Muscle layer of colon (tissue), 2 donors: Measurements from ENCODE around the gene ADTRP.

ENCODE experiments used
- H3K27ac ChIP-seq: one replicate; pipeline ENCODE4 v1.7.0; 2013; ENCODE audit warnings: low read depth, mild to moderate bottlenecking, low read length, moderate library complexity
- H3K27me3 ChIP-seq, 2 donors: one replicate each; pipeline ENCODE4 v1.7.0; 2013; ENCODE audit warnings: low read length in 2 of 2, mild to moderate bottlenecking in 2 of 2; ENCODE audit not compliant: insufficient read depth in 2 of 2, control insufficient read depth in 1 of 2
- H3K36me3 ChIP-seq: one replicate; pipeline ENCODE4 v1.7.0; 2013; ENCODE audit warnings: mild to moderate bottlenecking, low read length; ENCODE audit not compliant: insufficient read depth
- H3K4me1 ChIP-seq: one replicate; pipeline ENCODE4 v1.7.0; 2013; ENCODE audit warnings: mild to moderate bottlenecking, low read length; ENCODE audit not compliant: insufficient read depth
- H3K4me3 ChIP-seq, 2 donors: one replicate each; pipeline ENCODE4 v1.7.0; 2013; ENCODE audit warnings: low read length in 2 of 2, low read depth in 1 of 2, mild to moderate bottlenecking in 1 of 2, moderate library complexity in 1 of 2
- H3K9ac ChIP-seq: one replicate; pipeline ENCODE4 v1.7.0; 2013; ENCODE audit warnings: low read length
- H3K9me3 ChIP-seq: one replicate; pipeline ENCODE4 v1.7.0; 2013; ENCODE audit warnings: mild to moderate bottlenecking, low read length
- donor health status: abdominal sarcoma.
- donor health status: Adenocarcinoma of cecum.

Gene ADTRP

DNA sequence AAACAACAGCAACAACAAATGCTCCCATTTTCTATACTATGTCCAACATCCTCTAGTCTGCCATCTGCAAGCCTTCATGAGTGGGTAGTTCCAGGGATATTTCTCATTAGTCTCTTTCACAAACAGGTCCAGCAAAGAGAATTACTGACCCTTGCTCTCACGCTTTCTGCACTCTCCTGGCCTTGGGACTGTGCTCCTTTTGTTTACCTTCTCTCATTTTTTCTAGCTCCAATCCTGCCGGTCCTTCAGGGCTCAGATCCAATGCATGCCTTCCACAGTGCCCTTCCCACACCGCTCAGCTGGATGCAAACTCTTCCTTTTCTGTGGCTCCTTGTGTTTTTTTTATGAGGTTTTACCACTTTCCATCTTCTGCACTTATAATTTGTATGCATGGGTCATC lies 47.2 kb downstream of the ADTRP start:
- no peak overlapping the region for H3K4me3 ChIP-seq

DNA sequence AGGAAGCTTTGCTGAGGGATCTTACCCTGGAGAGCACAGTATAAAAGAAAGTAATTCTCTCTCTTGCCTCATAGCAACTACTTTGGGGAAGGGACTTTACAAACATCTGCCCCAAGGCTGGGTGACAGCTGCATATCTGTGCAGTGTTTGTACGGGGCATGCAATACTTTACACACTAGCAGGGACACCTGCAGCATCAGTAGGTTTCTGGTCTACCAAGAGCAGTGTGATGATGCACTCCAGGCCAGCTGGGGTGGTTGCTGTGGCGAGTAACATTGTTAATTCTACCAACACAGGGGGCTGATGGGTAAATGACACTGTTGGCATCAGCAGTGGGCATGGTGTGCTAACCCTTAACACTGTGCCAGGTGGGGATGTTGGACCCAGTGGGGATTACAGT lies 48.0 kb downstream of the ADTRP start:
- no peaks in the 10 kb centered on the region for H3K36me3 ChIP-seq
- H3K9ac ChIP-seq = no peak overlapping the region
- no peak overlapping the region for H3K4me3 ChIP-seq
- H3K9me3 ChIP-seq = no peaks in the 10 kb centered on the region
- H3K27me3 ChIP-seq = no peaks in the 10 kb centered on the region
- H3K27ac ChIP-seq = no peak overlapping the region
- H3K4me1 ChIP-seq = no peaks in the 10 kb centered on the region

More for the DNA sequence above, 47.2 kb downstream of the ADTRP start:
- Histone ChIP-seq H3K36me3 (no peaks in the 10 kb centered on the region), H3K9me3 (no peaks in the 10 kb centered on the region), H3K27ac (no peak overlapping the region), H3K27me3 (no peaks in the 10 kb centered on the region), H3K4me1 (no peaks in the 10 kb centered on the region), H3K9ac (no peak overlapping the region)

DNA sequence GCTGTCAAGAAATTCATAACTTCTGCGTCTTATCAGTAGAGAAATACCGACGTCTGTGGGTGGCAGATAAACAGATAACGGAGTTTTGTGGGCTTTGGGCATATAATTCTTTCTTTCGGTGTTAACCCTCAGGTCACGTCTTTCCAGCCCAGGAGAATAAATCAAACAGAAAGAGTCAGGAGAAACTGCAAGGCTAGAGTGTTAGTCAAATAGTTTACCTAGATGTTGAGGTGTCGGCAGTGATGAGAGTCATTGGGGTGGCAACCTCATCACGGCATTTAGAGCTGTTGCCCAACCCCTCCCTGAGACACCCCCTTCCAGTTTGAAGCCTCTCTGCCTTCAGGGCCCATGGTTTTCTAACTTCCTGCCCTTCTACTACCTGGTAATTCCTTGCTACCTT lies 49.5 kb downstream of the ADTRP start:
- no peaks in the 10 kb centered on the region for H3K27me3 ChIP-seq
- H3K36me3 ChIP-seq = no peaks in the 10 kb centered on the region
- no peaks in the 10 kb centered on the region for H3K4me1 ChIP-seq
- H3K4me3 ChIP-seq = no peak overlapping the region
- no peaks in the 10 kb centered on the region for H3K9me3 ChIP-seq
- no peak overlapping the region for H3K9ac ChIP-seq
- no peak overlapping the region for H3K27ac ChIP-seq

DNA sequence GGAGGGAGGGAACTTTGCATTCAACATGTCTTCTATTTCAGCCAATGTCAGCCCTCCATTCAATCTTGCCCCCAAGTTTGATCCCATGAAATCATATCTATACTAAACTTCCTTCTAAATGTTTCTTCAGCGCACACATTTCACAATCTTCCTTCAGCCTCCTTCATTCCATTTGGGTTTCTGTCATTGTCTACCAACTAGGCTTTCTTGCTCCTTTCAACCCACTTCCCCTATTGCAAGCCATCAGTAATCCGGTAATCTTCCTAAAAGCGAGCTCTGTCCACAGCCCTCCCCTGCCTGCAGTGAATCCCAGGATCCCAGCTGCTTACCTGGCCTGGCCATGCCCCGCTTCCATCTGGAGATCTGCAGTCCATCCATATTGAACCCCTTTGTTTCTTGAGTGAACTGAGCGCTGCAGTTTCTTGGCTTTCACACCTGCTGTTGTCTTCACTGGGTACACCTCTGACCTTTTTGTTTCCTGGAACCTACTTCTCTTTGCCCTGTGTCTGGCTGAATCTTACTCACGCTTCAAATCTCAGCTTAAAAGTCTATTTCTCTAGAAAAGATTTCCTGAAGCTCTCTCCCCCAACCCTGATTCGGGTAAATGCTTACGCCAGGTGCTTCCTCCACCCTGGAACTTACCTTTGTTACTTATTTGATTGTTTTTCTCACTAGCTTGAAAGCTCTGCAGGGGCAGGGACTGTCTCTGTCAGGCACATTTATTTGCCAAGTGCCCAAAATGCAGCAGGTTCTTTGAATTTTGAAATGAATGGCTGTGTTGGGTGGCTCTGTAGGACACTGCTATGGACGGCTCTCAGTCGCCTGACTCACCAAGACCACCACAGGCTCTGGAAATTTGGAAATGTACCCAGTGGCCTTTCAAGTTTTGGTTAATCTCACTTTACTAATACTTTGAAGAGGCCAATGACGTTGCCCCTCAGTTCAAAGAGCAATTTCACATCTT lies 50.3 kb downstream of the ADTRP start:
- no peaks in the 10 kb centered on the region for H3K4me1 ChIP-seq
- no peak overlapping the region for H3K9ac ChIP-seq
- H3K27ac ChIP-seq = no peak overlapping the region
- no peaks in the 10 kb centered on the region for H3K9me3 ChIP-seq
- no peaks in the 10 kb centered on the region for H3K27me3 ChIP-seq
- no peak overlapping the region for H3K4me3 ChIP-seq
- no peaks in the 10 kb centered on the region for H3K36me3 ChIP-seq

DNA sequence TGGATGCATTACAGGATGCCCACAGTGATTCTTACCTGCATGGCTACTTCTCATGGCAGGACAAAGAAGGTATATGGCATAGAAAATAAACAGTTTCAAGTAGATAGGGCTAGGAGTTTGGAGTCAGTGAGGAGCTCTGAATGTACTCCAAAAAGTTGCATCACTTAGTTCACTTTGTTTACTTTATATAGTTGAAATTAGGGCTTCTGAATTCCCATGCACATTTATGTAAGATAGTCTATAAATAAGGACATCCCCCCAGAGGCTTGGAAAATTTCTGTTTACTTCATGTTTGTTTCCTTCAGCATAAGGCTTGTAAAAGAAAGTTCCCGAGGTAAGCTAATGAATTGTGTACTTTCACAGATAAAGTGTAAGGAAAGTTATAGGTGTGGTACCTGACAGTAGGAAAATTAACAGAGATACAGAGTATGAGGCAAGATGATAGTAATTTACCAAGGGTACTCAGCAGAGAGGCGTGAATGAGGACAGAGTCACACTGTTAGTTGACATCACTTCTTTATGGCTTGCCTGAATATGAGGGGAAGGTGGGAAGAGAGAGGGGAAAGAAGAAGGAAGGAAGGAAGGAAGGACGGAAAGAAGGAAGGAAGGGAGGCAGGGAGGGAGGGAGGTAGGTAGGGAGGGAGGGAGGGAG lies 51.1 kb downstream of the ADTRP start:
- Histone ChIP-seq H3K4me3 (no peak overlapping the region), H3K27me3 (no peaks in the 10 kb centered on the region), H3K27ac (no peak overlapping the region), H3K4me1 (no peaks in the 10 kb centered on the region), H3K9me3 (no peaks in the 10 kb centered on the region), H3K9ac (no peak overlapping the region), H3K36me3 (no peaks in the 10 kb centered on the region)

DNA sequence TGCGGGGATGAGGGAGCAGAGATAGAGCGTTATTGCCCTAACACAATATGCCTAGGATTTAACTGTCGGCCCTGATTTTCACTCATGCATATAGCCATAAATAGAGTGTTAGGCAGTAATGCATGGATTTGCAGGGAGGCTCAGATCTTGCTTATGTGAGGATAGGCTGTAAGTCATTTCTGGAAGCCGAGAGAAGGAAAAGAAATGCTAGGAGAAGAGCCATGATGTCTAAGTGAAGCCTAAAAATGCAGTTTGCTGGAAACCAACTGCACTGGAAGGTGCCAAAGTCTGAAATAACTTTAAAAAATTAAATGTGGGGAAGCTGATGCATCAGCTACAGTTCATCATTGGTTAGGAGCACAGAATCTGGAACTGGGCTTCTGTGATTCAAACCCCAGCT lies 54.3 kb downstream of the ADTRP start:
- Histone ChIP-seq H3K9me3 (no peaks in the 10 kb centered on the region), H3K4me1 (no peaks in the 10 kb centered on the region), H3K27me3 (no peaks in the 10 kb centered on the region), H3K27ac (no peak overlapping the region), H3K9ac (no peak overlapping the region), H3K36me3 (no peaks in the 10 kb centered on the region), H3K4me3 (no peak overlapping the region)

DNA sequence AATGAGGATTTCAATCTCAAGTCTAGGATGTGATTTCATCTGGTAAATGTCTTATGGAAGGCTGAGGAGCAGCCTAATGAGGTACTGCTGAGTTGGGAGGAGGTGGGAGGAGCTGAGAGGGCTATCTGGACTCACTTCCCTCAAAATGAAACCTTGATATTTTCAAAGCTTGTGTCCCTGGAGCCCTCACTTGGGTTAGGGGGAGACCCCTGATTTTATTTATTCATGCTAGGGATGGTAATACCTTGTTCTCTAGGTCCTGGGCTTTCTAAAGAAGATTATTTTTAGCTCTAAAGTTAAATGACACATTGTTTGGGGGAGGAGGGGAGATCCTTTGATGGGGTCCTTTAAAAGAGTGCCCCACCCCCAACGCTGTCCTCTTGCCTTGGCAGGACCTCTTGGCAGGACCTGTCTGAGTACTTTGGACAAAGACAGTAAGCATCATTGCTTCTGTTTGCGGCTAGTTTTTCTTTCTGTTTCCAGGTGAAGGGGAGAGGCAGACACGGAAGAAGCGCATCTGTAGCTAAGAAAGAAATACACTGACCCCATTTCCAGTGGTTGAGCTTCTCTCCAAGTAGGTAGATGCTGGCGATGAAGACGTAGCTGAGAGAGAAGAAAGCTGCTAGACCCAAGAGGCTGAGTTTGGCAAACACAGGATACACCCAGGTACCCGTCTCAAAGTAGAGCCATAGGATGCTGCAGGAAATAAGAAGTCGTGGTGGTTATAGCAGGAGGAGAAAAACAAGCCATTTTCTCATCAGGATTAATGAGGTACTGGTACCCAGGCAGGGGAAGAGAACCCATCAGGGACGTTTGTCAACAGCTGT lies 55.6 kb downstream of the ADTRP start:
- no peak overlapping the region for H3K9ac ChIP-seq
- no peaks in the 10 kb centered on the region for H3K36me3 ChIP-seq
- no peaks in the 10 kb centered on the region for H3K9me3 ChIP-seq
- H3K4me3 ChIP-seq = no peak overlapping the region
- no peaks in the 10 kb centered on the region for H3K4me1 ChIP-seq
- H3K27ac ChIP-seq = no peak overlapping the region
- H3K27me3 ChIP-seq = no peaks in the 10 kb centered on the region

DNA sequence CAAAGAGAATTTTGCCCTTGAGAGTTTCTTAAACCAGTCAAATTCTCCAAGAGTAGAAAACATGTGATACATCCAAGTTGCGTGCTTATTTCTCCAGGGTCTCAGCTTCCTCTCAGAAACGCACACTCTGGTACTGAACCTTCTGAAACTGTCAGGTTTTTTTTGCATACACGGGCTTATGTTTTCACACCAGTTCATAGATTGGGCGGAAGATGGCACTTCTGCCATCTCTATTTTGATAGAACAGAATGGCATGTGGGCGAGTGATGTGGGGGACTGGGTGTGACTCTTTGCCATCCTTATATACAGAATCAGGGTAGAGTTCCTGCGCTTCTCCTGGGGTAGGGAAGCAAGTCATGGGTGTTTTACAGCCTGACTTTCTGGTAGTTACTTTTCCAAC lies 56.4 kb downstream of the ADTRP start:
- Histone ChIP-seq H3K9ac (no peak overlapping the region), H3K4me1 (no peaks in the 10 kb centered on the region), H3K27ac (no peak overlapping the region), H3K4me3 (no peak overlapping the region), H3K9me3 (no peaks in the 10 kb centered on the region), H3K36me3 (no peaks in the 10 kb centered on the region), H3K27me3 (no peaks in the 10 kb centered on the region)

DNA sequence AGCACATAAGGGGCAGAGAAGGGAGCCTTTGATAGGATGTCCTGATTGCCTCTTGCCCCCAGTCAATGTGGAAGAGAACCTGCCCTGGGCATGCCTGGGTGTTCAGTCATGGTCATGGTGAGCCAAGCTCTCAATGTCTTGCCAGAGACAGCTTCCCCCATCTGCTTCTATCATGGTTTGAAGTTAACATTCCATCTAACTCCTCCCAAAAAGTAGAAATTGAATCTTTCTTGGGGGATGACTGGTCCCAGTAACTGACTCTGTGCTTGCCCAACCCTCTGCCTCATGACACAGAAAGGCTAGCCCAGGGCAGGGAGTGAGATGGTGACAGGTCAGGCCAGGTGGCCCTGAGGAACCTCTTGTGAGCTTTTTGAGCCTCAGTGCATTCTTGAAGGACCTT lies 60.1 kb downstream of the ADTRP start:
- Histone ChIP-seq H3K27me3 (no peaks in the 10 kb centered on the region), H3K27ac (no peak overlapping the region), H3K9ac (no peak overlapping the region), H3K4me3 (no peak overlapping the region), H3K4me1 (no peaks in the 10 kb centered on the region), H3K36me3 (no peaks in the 10 kb centered on the region), H3K9me3 (no peaks in the 10 kb centered on the region)

DNA sequence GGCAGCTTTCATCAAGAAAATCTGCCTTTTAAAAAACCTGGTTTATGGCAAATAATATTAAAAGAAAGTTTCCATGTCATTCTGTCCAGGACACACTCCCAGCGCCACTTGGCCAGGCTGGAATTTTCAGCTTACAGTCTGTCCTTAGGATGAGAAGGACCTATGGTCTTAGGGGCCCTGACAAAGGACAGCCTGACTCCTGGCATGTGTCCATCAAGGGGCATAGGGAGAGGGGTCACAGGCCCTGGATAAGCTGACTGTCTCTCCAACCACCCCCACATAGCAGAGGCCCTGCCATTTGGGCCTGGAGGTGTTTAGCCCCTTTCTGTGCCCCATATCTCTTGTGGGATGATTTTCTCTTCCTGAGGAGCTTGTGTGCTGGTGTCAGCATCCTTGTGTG lies 60.6 kb downstream of the ADTRP start:
- H3K4me3 ChIP-seq = no peak overlapping the region
- no peaks in the 10 kb centered on the region for H3K4me1 ChIP-seq
- H3K36me3 ChIP-seq = no peaks in the 10 kb centered on the region
- no peaks in the 10 kb centered on the region for H3K27me3 ChIP-seq
- no peak overlapping the region for H3K9ac ChIP-seq
- no peak overlapping the region for H3K27ac ChIP-seq
- H3K9me3 ChIP-seq = no peaks in the 10 kb centered on the region

DNA sequence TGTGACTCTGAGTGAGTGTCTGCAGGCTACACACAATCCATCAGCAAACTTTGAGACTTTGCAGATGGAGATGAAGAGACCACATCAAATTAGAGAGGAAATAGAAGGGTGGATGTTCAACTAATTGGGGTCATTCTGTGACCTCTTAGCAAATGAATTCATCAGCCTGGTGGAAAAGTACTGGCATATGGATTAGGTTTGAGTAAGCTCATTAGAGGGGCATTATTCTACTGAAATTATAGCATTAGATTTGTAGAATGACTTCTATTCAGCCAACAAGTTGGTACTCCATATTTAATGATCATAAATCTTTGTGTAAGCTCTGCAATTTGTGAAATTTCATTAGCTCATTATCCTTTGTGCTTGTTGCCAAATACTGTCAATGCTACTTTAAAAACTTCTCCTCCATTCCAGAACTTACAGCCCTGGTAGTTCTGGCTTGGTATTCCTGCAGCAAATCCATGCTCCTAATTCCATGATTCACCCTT lies 63.8 kb downstream of the ADTRP start:
- no peak overlapping the region for H3K27ac ChIP-seq
- H3K9ac ChIP-seq = no peak overlapping the region
- H3K4me1 ChIP-seq = peaks cover 7% of the 10 kb centered on the region
- H3K9me3 ChIP-seq = no peaks in the 10 kb centered on the region
- no peak overlapping the region for H3K4me3 ChIP-seq
- no peaks in the 10 kb centered on the region for H3K27me3 ChIP-seq
- H3K36me3 ChIP-seq = no peaks in the 10 kb centered on the region
